Fibroblast of the aortic adventitia (primary cell): ENCODE results near the gene GSK3B. TPM values are rescaled to one million over a fixed set of nuclear protein-coding genes. Genes with fewer than 3 reads are reported as not detected.

Experiments
- DNase-seq: peaks from one replicate; pipeline ENCODE4 v3.0.0-alpha.2; 2010; ENCODE audit warnings: low read depth
- H3K4me3 ChIP-seq: 2 replicates; pipeline ENCODE4 v1.5.1; 2011; ENCODE audit warnings: low read depth, mild to moderate bottlenecking, control low read depth, low read length, moderate library complexity
- total RNA-seq: library from RNA; depleted of rRNA; stranded (reverse); fragments of >200 nt; gene quantifications from 2 replicates; pipeline ENCODE4 v1.2.3, GENCODE V29; 2012; ENCODE audit warnings: low replicate concordance
- TF ChIP-seq, protein P1 (sequence below): IDR thresholded peaks from 2 replicates; pipeline ENCODE4 v1.5.1; 2011; ENCODE audit warnings: mild to moderate bottlenecking, low read length, control low read depth, inconsistent platforms; ENCODE audit not compliant: insufficient read depth

The GSK3B gene
- total RNA-seq, 1 donor = 74.1 TPM

DNA sequence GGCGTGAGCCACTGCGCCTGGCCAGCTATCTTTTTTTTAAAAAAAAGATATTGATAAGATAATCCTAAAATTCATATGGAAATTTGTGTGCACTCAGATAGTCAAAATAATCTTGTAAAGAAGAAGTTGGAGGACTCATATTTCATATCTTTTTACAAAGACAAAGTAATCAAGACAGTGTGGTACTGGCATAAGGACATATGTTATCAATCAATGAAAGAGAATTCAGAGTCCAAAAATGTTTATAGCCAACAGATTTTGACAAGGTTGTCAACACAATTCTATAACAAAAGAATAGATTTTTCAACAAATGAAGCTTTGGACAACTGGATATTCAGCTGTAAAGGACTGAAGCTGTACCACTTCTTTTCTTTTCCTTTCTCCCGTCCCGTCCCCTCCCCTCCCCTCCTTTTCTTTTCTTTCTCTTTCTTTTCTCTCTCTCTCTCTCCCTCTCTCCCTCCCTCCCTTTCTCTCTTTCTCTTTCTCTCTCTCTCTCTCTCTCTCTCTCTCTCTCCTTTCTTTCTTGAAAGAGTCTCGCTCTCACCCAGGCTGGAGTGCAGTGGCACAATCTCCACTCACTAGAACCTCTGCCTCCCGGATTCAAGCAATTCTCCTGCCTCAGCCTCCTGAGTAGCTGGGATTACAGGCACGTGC, 126.8 kb downstream of the GSK3B start:
- no peak overlapping the region for H3K4me3 ChIP-seq
- no peak for DNase-seq
- TF ChIP-seq, protein P1, sequence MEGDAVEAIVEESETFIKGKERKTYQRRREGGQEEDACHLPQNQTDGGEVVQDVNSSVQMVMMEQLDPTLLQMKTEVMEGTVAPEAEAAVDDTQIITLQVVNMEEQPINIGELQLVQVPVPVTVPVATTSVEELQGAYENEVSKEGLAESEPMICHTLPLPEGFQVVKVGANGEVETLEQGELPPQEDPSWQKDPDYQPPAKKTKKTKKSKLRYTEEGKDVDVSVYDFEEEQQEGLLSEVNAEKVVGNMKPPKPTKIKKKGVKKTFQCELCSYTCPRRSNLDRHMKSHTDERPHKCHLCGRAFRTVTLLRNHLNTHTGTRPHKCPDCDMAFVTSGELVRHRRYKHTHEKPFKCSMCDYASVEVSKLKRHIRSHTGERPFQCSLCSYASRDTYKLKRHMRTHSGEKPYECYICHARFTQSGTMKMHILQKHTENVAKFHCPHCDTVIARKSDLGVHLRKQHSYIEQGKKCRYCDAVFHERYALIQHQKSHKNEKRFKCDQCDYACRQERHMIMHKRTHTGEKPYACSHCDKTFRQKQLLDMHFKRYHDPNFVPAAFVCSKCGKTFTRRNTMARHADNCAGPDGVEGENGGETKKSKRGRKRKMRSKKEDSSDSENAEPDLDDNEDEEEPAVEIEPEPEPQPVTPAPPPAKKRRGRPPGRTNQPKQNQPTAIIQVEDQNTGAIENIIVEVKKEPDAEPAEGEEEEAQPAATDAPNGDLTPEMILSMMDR = no peak

DNA sequence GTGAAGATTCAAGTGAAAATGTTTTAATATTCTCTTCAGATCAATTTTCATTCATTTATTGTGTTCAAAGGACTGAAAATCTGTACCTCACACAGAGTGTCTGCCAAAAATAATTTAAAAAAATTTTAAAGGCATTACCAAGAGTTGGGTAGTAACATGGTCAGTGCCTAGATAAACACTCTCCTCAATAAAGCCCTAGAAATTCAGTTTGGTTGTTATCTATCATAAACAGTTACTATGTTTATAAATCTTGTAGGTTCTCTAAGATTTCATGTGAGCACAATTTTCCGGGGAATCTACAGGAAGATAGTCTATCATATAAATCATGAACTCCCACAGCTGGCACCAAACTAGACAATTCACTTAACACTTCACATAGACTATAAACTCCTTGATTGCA, 128.6 kb downstream of the GSK3B start:
- DNase-seq = no peak

DNA sequence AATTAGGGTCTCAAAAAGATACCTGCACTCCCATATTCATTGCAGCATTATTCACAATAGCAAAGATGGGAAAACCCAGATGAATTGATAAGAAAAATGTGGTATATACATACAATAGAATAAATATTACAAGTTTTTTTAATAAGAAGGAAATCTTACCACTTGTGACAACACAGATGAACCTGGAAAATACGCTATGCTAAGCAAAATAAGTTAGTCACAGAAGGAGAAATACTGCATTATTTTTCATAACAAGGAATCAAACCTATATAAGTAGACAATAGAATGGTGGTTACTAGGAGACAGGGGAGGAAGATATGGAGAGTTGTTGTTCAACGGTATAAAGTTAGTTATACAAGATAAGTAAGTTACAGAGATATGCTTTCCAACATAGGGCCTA, 130.0 kb downstream of the GSK3B start:
- H3K4me3 ChIP-seq = no peak overlapping the region
- no peak for DNase-seq
- TF ChIP-seq, protein P1 = no peak

More for the DNA sequence above, 128.6 kb downstream of the GSK3B start:
- H3K4me3 ChIP-seq = no peak overlapping the region
- TF ChIP-seq, protein P1 = no peak

DNA sequence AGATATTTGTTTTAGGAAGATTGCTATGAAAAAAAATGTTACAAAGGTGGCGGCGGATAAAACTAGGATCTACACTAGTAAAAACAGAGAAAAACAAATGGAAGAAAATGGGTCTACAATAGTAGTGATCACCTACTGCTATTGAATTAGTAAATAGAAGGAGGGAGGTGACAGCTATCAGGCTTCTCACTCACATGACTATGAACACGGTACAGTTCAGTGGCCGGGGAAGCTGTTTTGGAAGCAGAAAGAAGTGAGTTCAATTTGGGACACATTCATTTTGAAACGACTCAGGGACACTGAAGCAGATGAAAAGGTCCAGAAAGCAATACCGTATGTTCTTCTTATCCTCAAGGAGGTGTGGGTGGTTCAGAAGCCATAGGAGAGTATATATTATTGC, 138.3 kb downstream of the GSK3B start:
- TF ChIP-seq, protein P1 = no peak
- H3K4me3 ChIP-seq = no peak overlapping the region
- no peak for DNase-seq

DNA sequence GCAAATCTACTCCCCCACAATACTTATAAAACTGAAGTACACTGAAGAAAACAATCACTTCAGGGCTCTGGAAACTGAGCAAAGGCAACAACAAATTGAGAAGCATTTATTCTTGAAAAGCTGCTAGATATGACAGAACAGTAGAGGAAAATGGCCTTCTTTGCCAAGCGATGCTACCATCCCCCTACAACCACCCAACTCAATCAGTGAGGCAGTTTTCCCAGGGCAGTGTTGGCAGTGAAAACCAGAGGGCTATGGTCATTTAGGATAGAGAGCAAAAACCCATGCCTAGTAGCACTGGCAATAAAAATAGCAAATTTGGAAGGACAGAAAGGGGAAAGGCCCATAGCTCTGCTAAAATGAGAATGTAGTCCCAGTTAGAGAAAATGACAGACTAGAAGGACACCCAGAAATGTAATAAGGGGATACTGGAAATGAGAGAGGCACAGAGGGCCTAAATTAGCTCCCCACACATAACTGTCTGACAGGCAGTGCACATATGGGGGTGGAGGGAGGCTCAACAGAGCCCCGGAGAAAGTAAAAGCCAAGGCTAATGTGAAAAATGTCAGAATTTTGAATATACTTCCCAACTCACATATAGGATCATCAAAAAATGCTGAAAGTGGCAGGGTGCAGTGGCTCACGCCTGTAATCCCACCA, 143.5 kb downstream of the GSK3B start:
- no peak for DNase-seq
- TF ChIP-seq, protein P1 = no peak
- no peak overlapping the region for H3K4me3 ChIP-seq

DNA sequence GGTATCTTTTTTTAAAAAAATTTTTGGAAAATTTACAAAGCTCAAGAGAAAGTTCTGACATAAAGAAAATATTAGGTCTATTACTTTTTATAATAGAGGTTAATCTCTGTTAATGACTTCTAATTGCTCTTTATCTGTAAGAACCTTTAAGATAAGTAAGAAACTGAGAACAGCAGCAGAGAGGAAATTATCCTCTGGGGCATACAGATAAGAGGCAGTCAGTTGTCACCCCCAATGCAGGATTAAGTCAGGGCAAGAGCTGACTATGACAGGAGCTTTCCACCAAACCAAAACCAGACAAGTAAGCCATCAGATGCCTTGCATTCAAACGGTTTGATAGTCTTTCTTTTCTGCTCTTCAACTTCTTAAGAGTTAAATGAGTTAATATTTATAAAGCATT, 149.0 kb downstream of the GSK3B start:
- TF ChIP-seq, protein P1 = no peak
- no peak for DNase-seq

DNA sequence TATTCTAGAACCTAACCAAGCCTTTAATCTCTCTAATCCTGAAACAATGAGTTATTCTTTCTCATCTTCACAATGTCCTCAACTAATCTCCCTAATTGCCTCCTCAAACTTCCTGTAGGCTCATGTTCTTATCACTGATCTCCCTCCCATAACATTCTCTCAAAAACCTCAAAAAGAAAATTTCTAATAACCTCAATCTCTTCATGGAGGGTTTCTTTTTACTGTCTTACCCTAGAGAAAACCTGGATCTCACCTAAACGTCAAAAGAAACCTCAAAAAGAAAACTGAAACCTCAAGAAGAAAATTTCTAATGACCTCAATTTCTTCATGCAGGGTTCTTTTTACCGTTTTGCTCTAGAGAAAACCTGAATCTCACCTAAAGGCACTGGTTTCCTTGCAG, 150.2 kb downstream of the GSK3B start:
- TF ChIP-seq, protein P1 = no peak
- H3K4me3 ChIP-seq = no peak overlapping the region
- DNase-seq = no peak

More for the DNA sequence above, 149.0 kb downstream of the GSK3B start:
- no peak overlapping the region for H3K4me3 ChIP-seq
